ENCODE data around the gene STRA6. TPM values are rescaled to one million over a fixed set of nuclear protein-coding genes. Genes with fewer than 3 reads are reported as not detected.

The STRA6 gene
- total RNA-seq, 3 donors from 2014 or later (not counting 1 experiment from before 2014, with no cell fraction given), result not detected

GRCh38 chr15:74178326-74179100, 24.1 kb downstream of the STRA6 start:
- no peaks in the 10 kb centered on the region for H3K27me3 ChIP-seq (ENCODE audit: control insufficient read depth, insufficient read depth, low read length)
- no peaks in the 10 kb centered on the region for H3K36me3 ChIP-seq (ENCODE audit: control insufficient read depth, insufficient read depth, low read length)
- H3K27ac Mint-ChIP-seq, result no peak overlapping the region
- ATAC-seq, result no peak
- no peaks in the 10 kb centered on the region for H3K9me3 ChIP-seq (ENCODE audit: control insufficient read depth, insufficient read depth, low read length)
- no peaks in the 10 kb centered on the region for H3K4me1 Mint-ChIP-seq
- no peaks in the 10 kb centered on the region for H3K4me1 ChIP-seq (ENCODE audit: control insufficient read depth, insufficient read depth, low read length)
- intact Hi-C loops (cut with micrococcal nuclease), result no loop called here
- no peak for DNase-seq
- no peaks in the 10 kb centered on the region for H3K36me3 Mint-ChIP-seq
- no peak overlapping the region for H3K4me3 ChIP-seq (ENCODE audit: low read length)
- peaks cover 0 to 5% of the 10 kb centered on the region in 2 donors for H3K27me3 Mint-ChIP-seq (ENCODE audit: low read depth in 2 of 2)
- no peak overlapping the region for H3K4me3 Mint-ChIP-seq
- H3K27ac ChIP-seq (ENCODE audit: low read length), result no peak overlapping the region
- H3K9me3 Mint-ChIP-seq, result no peaks in the 10 kb centered on the region
- 76% methylated on average over 7 of the region's 7 CpGs for WGBS (ENCODE audit: insufficient coverage)
- no peak for TF ChIP-seq CTCF (IDR thresholded peaks at IDR 0.05)

- Mint-ChIP-seq H3K4me3 (no peak overlapping the region), H3K4me1 (no peaks in the 10 kb centered on the region), H3K27ac (no peak overlapping the region), H3K27me3 (ENCODE audit: low read depth in 2 of 2) (peaks cover 0 to 5% of the 10 kb centered on the region in 2 donors), H3K9me3 (no peaks in the 10 kb centered on the region), H3K36me3 (no peaks in the 10 kb centered on the region)
- intact Hi-C loops (cut with micrococcal nuclease), result no loop called here
- DNase-seq (no peak), ATAC-seq (no peak)
- Histone ChIP-seq H3K27ac (ENCODE audit: low read length) (no peak overlapping the region), H3K9me3 (ENCODE audit: control insufficient read depth, insufficient read depth, low read length) (no peaks in the 10 kb centered on the region), H3K27me3 (ENCODE audit: control insufficient read depth, insufficient read depth, low read length) (no peaks in the 10 kb centered on the region), H3K36me3 (ENCODE audit: control insufficient read depth, insufficient read depth, low read length) (no peaks in the 10 kb centered on the region), H3K4me3 (ENCODE audit: low read length) (no peak overlapping the region), H3K4me1 (ENCODE audit: control insufficient read depth, insufficient read depth, low read length) (no peaks in the 10 kb centered on the region)
- 81% methylated on average over 10 of the region's 10 CpGs for WGBS (ENCODE audit: insufficient coverage)
- TF ChIP-seq CTCF (IDR thresholded peaks at IDR 0.05), result no peak
Measured at GRCh38 chr15:74176262-74177214, 26.0 kb downstream of the STRA6 start.

- H3K36me3 ChIP-seq (ENCODE audit: control insufficient read depth, insufficient read depth, low read length), result no peaks in the 10 kb centered on the region
- Mint-ChIP-seq H3K9me3 (no peaks in the 10 kb centered on the region), H3K27ac (no peak overlapping the region), H3K4me3 (no peak overlapping the region), H3K27me3 (ENCODE audit: low read depth in 2 of 2) (peaks cover 0 to 5% of the 10 kb centered on the region in 2 donors), H3K4me1 (no peaks in the 10 kb centered on the region), H3K36me3 (no peaks in the 10 kb centered on the region)
- no peaks in the 10 kb centered on the region for H3K9me3 ChIP-seq (ENCODE audit: control insufficient read depth, insufficient read depth, low read length)
- intact Hi-C loops (cut with micrococcal nuclease), result no loop called here
- ATAC-seq (no peak), DNase-seq (no peak)
- 92% methylated on average over 45 of the region's 45 CpGs for WGBS (ENCODE audit: insufficient coverage)
- H3K27ac ChIP-seq (ENCODE audit: low read length), result no peak overlapping the region
- no peaks in the 10 kb centered on the region for H3K4me1 ChIP-seq (ENCODE audit: control insufficient read depth, insufficient read depth, low read length)
- H3K4me3 ChIP-seq (ENCODE audit: low read length), result no peak overlapping the region
- no peak for TF ChIP-seq CTCF (IDR thresholded peaks at IDR 0.05)
- H3K27me3 ChIP-seq (ENCODE audit: control insufficient read depth, insufficient read depth, low read length), result no peaks in the 10 kb centered on the region
Measured at GRCh38 chr15:74175271-74176191, 27.1 kb downstream of the STRA6 start.
